ENCODE results near the gene FERMT1. TPM values are rescaled to one million over a fixed set of nuclear protein-coding genes. Genes with fewer than 3 reads are reported as not detected.

FERMT1 gene
- total and polyA plus RNA-seq, 2 of the 13 experiments (the other 11 are each of a cell fraction or from before 2014, with no cell fraction given) = 15.8 to 29.5 TPM

DNA sequence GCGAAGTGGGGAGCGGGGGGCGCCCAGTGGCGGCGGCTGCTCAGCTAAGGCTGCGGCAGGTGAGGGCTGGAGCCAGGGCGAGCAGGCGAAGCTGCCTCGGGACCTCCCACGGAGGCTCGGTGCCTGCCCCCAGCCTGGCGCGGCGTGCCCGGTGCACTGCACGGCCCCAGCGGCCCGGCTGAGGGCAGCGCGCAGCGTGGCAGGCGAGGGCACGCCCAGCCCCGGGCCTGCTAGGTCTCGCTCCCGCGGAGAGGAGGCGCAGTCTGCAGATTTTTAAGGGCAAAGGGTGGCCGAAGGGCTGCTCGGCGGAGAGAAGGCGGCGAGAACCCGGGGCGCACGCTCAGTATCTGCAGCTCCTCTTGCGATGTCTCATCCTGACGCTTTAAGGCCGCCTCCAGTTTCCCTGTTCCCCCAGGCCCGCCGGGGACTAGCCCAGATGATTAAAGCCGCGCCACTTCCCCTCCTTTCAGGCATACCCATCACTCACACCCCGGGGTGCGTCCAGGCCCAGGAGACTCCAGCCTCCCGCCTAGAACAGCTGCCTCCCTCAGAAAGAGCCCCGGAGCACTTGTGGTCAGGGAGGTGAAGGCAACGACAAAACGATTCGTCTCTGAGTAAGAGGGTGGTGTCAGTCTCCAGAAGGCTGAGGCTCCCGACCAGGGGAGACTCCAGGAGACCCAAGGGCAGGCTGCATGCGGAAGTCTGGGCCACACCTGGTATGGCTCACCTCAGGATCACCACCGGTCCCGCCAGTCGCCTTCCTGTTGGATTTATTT is at the start of gene FERMT1 (continued):
- TF ChIP-seq ZNF329 (CRISPR knock-in tag; IDR thresholded peaks at IDR 0.05; ENCODE audit: low read depth) (peak; percentile 74), ZKSCAN8 (CRISPR knock-in tag; IDR thresholded peaks at IDR 0.05; ENCODE audit: borderline replicate concordance) (peak; percentile 16; the same call in 1 of the 2 replicates), ZFP82 (CRISPR knock-in tag; IDR thresholded peaks at IDR 0.05; ENCODE audit: borderline replicate concordance) (peak; percentile 83; the same call in 1 of the 2 replicates), ZNF619 (CRISPR knock-in tag; IDR thresholded peaks at IDR 0.05) (peak; percentile 45; the same call in 1 of the 2 replicates), MZF1 (CRISPR knock-in tag; IDR thresholded peaks at IDR 0.05; ENCODE audit: borderline replicate concordance) (0 out of 2 replicates have a peak, but pooled peaks have one; percentile 33), PHF5A (CRISPR knock-in tag; IDR thresholded peaks at IDR 0.05; ENCODE audit: low read depth, unreplicated experiment) (no peak), ZNF468 (CRISPR knock-in tag; IDR thresholded peaks at IDR 0.05) (no peak; the same call in 1 of the 2 replicates), THAP11 (CRISPR knock-in tag; IDR thresholded peaks at IDR 0.05) (peak; percentile 36), ZEB1 (IDR thresholded peaks at IDR 0.05; ENCODE audit: insufficient replicate concordance, low read depth) (peak; percentile 92), ATF1 (CRISPR knock-in tag; IDR thresholded peaks at IDR 0.05) (no peak), SP1 (IDR thresholded peaks at IDR 0.05) (no peak), SP1 (CRISPR knock-in tag; IDR thresholded peaks at IDR 0.05) (peak; percentile 47), ZNF180 (CRISPR knock-in tag; IDR thresholded peaks at IDR 0.05; ENCODE audit: borderline replicate concordance, low read depth) (no peak), ZNF550 (CRISPR knock-in tag; IDR thresholded peaks at IDR 0.05; ENCODE audit: borderline replicate concordance) (0 out of 2 replicates have a peak, but pooled peaks have one; percentile 78), ZNF772 (CRISPR knock-in tag; IDR thresholded peaks at IDR 0.05) (peak; percentile 85; the same call in 1 of the 2 replicates), KDM2A (CRISPR knock-in tag; IDR thresholded peaks at IDR 0.05; ENCODE audit: borderline replicate concordance, low read depth) (peak; percentile 81), KLF15 (CRISPR knock-in tag; IDR thresholded peaks at IDR 0.05; ENCODE audit: borderline replicate concordance) (peak; percentile 75; the same call in 1 of the 2 replicates), HNRNPLL (IDR thresholded peaks at IDR 0.05; ENCODE audit: low read depth, low read length, poor library complexity, severe bottlenecking) (peak; percentile 84)
- TF ChIP-seq, protein P1, sequence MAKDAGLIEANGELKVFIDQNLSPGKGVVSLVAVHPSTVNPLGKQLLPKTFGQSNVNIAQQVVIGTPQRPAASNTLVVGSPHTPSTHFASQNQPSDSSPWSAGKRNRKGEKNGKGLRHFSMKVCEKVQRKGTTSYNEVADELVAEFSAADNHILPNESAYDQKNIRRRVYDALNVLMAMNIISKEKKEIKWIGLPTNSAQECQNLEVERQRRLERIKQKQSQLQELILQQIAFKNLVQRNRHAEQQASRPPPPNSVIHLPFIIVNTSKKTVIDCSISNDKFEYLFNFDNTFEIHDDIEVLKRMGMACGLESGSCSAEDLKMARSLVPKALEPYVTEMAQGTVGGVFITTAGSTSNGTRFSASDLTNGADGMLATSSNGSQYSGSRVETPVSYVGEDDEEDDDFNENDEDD (CRISPR knock-in tag; IDR thresholded peaks at IDR 0.05; ENCODE audit: borderline replicate concordance) = peak; percentile 73; the same call in 1 of the 2 replicates
- TF ChIP-seq, protein P2, sequence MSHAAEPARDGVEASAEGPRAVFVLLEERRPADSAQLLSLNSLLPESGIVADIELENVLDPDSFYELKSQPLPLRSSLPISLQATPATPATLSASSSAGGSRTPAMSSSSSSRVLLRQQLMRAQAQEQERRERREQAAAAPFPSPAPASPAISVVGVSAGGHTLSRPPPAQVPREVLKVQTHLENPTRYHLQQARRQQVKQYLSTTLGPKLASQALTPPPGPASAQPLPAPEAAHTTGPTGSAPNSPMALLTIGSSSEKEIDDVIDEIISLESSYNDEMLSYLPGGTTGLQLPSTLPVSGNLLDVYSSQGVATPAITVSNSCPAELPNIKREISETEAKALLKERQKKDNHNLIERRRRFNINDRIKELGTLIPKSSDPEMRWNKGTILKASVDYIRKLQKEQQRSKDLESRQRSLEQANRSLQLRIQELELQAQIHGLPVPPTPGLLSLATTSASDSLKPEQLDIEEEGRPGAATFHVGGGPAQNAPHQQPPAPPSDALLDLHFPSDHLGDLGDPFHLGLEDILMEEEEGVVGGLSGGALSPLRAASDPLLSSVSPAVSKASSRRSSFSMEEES (CRISPR knock-in tag; IDR thresholded peaks at IDR 0.05) = peak; percentile 51; the same call in 1 of the 2 replicates
- TF ChIP-seq, protein P3, sequence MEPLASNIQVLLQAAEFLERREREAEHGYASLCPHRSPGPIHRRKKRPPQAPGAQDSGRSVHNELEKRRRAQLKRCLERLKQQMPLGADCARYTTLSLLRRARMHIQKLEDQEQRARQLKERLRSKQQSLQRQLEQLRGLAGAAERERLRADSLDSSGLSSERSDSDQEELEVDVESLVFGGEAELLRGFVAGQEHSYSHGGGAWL (CRISPR knock-in tag; IDR thresholded peaks at IDR 0.05) = peak; percentile 72
- TF ChIP-seq, protein P4, sequence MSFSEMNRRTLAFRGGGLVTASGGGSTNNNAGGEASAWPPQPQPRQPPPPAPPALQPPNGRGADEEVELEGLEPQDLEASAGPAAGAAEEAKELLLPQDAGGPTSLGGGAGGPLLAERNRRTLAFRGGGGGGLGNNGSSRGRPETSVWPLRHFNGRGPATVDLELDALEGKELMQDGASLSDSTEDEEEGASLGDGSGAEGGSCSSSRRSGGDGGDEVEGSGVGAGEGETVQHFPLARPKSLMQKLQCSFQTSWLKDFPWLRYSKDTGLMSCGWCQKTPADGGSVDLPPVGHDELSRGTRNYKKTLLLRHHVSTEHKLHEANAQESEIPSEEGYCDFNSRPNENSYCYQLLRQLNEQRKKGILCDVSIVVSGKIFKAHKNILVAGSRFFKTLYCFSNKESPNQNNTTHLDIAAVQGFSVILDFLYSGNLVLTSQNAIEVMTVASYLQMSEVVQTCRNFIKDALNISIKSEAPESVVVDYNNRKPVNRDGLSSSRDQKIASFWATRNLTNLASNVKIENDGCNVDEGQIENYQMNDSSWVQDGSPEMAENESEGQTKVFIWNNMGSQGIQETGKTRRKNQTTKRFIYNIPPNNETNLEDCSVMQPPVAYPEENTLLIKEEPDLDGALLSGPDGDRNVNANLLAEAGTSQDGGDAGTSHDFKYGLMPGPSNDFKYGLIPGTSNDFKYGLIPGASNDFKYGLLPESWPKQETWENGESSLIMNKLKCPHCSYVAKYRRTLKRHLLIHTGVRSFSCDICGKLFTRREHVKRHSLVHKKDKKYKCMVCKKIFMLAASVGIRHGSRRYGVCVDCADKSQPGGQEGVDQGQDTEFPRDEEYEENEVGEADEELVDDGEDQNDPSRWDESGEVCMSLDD (CRISPR knock-in tag; IDR thresholded peaks at IDR 0.05; ENCODE audit: borderline replicate concordance) = peak; percentile 89
- TF ChIP-seq, protein P5, sequence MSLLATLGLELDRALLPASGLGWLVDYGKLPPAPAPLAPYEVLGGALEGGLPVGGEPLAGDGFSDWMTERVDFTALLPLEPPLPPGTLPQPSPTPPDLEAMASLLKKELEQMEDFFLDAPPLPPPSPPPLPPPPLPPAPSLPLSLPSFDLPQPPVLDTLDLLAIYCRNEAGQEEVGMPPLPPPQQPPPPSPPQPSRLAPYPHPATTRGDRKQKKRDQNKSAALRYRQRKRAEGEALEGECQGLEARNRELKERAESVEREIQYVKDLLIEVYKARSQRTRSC (CRISPR knock-in tag; IDR thresholded peaks at IDR 0.05; ENCODE audit: low read depth) = peak; percentile 95
